H1 (cell line): ENCODE data around the gene CYP46A1. TPM values are rescaled to one million over a fixed set of nuclear protein-coding genes. Genes with fewer than 3 reads are reported as not detected.

Experiments used
- ATF2 ChIP-seq: IDR thresholded peaks from 2 replicates; pipeline ENCODE4 v1.6.1; 2012; ENCODE audit warnings: low read length, inconsistent platforms
- BACH1 ChIP-seq: IDR thresholded peaks from 2 replicates; pipeline ENCODE4 v1.6.1; 2012; ENCODE audit warnings: low read length, improper control_type of control experiment
- POLR2AphosphoS5 ChIP-seq: IDR thresholded peaks from 2 replicates; pipeline ENCODE4 v1.6.1; 2011; ENCODE audit warnings: low read depth, low read length
- USF2 ChIP-seq: IDR thresholded peaks from 2 replicates; pipeline ENCODE4 v1.6.1; 2011; ENCODE audit warnings: low read length, improper control_type of control experiment
- ZNF274 ChIP-seq: IDR thresholded peaks from 2 replicates; pipeline ENCODE4 v1.7.0; 2012; ENCODE audit warnings: low read length, borderline replicate concordance; ENCODE audit errors: extremely low read depth
- polyA plus RNA-seq, 7 experiments: library from polyadenylated mRNA; depleted of rRNA in 3 of 7; stranded (reverse) in 5 of 7; unstranded in 2 of 7; fragments of >200 nt in 5 of 7; fragments of 200-250 nt in 2 of 7; gene quantifications; 1 replicate in 5 of 7; 2 replicates in 1 of 7; 4 replicates in 1 of 7; pipeline versions ENCODE4 v1.2.1 to v1.2.3, GENCODE V29; 2011 to 2013; ENCODE audit warnings: missing spikeins in 2 of 7, mixed read lengths in 2 of 7
- total RNA-seq: library from RNA; stranded (reverse); fragmentation: NEBNext Ultra II Directional; extraction: Animal tissue kit (Norgen Biotek cat#: 25700); gene quantifications from 2 replicates; pipeline ENCODE4 v1.2.1, GENCODE V29; 2021

The CYP46A1 gene
- total and polyA plus RNA-seq, 2 of the 8 experiments (the other 6 are each of a cell fraction or from before 2014, with no cell fraction given) = 0.41 to 1.3 TPM

- TF ChIP-seq ATF2 = peak; percentile 36; the same call in 1 of the 2 replicates
- peak; percentile 55 for TF ChIP-seq BACH1
- TF ChIP-seq USF2 = no peak
- no peak for TF ChIP-seq POLR2AphosphoS5
- TF ChIP-seq ZNF274 = no peak
These were observed 13.5 kb upstream of the CYP46A1 start (continued) for GRCh38 chr14:99670361-99671234.
